Loucy (cell line): ENCODE data around the gene IL37.

Experiments used
- H2AFZ ChIP-seq: fragments of 200-600 bp; sonication (generic); 2 replicates; pipeline ENCODE4 v1.6.0; 2016; ENCODE audit warnings: antibody characterized with exemption, mild to moderate bottlenecking, low read length, moderate library complexity
- H3F3A ChIP-seq: fragments of 200-600 bp; 2 replicates; pipeline ENCODE4 v1.6.0; 2016; ENCODE audit warnings: antibody characterized with exemption, low read depth, mild to moderate bottlenecking
- H3K27me3 ChIP-seq: fragments of 200-600 bp; sonication (generic); 2 replicates; pipeline ENCODE4 v1.6.1; 2014; ENCODE audit warnings: low read length, mild to moderate bottlenecking; ENCODE audit not compliant: insufficient read depth, poor library complexity, severe bottlenecking
- H3K36me3 ChIP-seq: fragments of 200-600 bp; sonication (generic); 2 replicates; pipeline ENCODE4 v1.6.1; 2016; ENCODE audit warnings: low read length; ENCODE audit not compliant: insufficient read depth
- H3K4me1 ChIP-seq: fragments of 200-600 bp; sonication (generic); 2 replicates; pipeline ENCODE4 v1.5.1; 2014; ENCODE audit warnings: low read length, mild to moderate bottlenecking; ENCODE audit not compliant: insufficient read depth, poor library complexity, severe bottlenecking
- H3K4me2 ChIP-seq: fragments of 200-600 bp; sonication (generic); 2 replicates; pipeline ENCODE4 v1.6.0; 2014; ENCODE audit warnings: antibody characterized with exemption, low read length, low read depth, mild to moderate bottlenecking; ENCODE audit not compliant: poor library complexity, severe bottlenecking
- H3K4me3 ChIP-seq: fragments of 200-600 bp; sonication (generic); 2 replicates; pipeline ENCODE4 v1.5.1; 2014; ENCODE audit warnings: low read length, mild to moderate bottlenecking, mixed read lengths; ENCODE audit not compliant: poor library complexity, severe bottlenecking
- H3K79me2 ChIP-seq: fragments of 200-600 bp; sonication (generic); 2 replicates; pipeline ENCODE4 v1.6.1; 2014; ENCODE audit warnings: low read length; ENCODE audit not compliant: insufficient read depth
- H3K9ac ChIP-seq: fragments of 200-600 bp; sonication (generic); 2 replicates; pipeline ENCODE4 v1.6.0; 2014; ENCODE audit warnings: mild to moderate bottlenecking, low read depth, low read length, moderate library complexity; ENCODE audit not compliant: poor library complexity, severe bottlenecking
- H3K9me2 ChIP-seq: fragments of 200-600 bp; sonication (generic); replicated peaks from 2 replicates; pipeline ENCODE4 v1.6.1; 2016; ENCODE audit warnings: low read depth, low read length, mixed read lengths
- H3K9me3 ChIP-seq: fragments of 200-600 bp; sonication (generic); 2 replicates; pipeline ENCODE4 v1.6.1; 2014; ENCODE audit warnings: mild to moderate bottlenecking, antibody characterized with exemption, low read length, low read depth; ENCODE audit not compliant: insufficient read depth
- H4K20me1 ChIP-seq: fragments of 200-600 bp; sonication (generic); 2 replicates; pipeline ENCODE4 v1.6.0; 2014; ENCODE audit warnings: antibody characterized with exemption, low read length, mild to moderate bottlenecking; ENCODE audit not compliant: insufficient read depth, poor library complexity, severe bottlenecking
- CTCF ChIP-seq: fragments of 200-600 bp; sonication (generic); conservative IDR thresholded peaks from 2 replicates; pipeline ENCODE4 v1.5.1; 2014; ENCODE audit warnings: mild to moderate bottlenecking, antibody characterized with exemption, low read length
- EZH2phosphoT487 ChIP-seq: fragments of 200-600 bp; IDR thresholded peaks from 2 replicates; pipeline ENCODE4 v1.6.1; 2018; ENCODE audit warnings: antibody characterized with exemption, mild to moderate bottlenecking, moderate library complexity, borderline replicate concordance

IL37 gene

GRCh38 chr2:112881217-112881985 is 29.6 kb upstream of the IL37 start:
- Histone ChIP-seq H3K4me2 (peak overlapping the region; percentile 32), H3F3A (no peaks in the 10 kb centered on the region), H3K36me3 (no peaks in the 10 kb centered on the region), H4K20me1 (no peaks in the 10 kb centered on the region), H3K27me3 (no peaks in the 10 kb centered on the region), H3K9ac (no peak overlapping the region), H3K79me2 (no peaks in the 10 kb centered on the region), H3K4me1 (peaks cover 22% of the 10 kb centered on the region), H3K9me3 (no peaks in the 10 kb centered on the region), H3K9me2 (no peaks in the 10 kb centered on the region), H3K4me3 (no peak overlapping the region), H2AFZ (peak overlapping the region; percentile 64; the same call in 1 of the 2 replicates)
- TF ChIP-seq CTCF: no peak
- no peak for TF ChIP-seq EZH2phosphoT487

- Histone ChIP-seq H3K4me3 (no peak overlapping the region), H3K9ac (no peak overlapping the region), H3F3A (no peaks in the 10 kb centered on the region), H4K20me1 (no peaks in the 10 kb centered on the region), H3K27me3 (no peaks in the 10 kb centered on the region), H3K4me2 (no peak overlapping the region), H3K9me2 (no peaks in the 10 kb centered on the region), H3K9me3 (no peaks in the 10 kb centered on the region), H3K4me1 (peaks cover 22% of the 10 kb centered on the region), H2AFZ (no peak overlapping the region), H3K36me3 (no peaks in the 10 kb centered on the region), H3K79me2 (no peaks in the 10 kb centered on the region)
- TF ChIP-seq EZH2phosphoT487 (no peak), CTCF (no peak)
These were observed 27.3 kb upstream of the IL37 start for GRCh38 chr2:112883669-112884068.

- H3K36me3 ChIP-seq: no peaks in the 10 kb centered on the region
- no peaks in the 10 kb centered on the region for H3K79me2 ChIP-seq
- no peak overlapping the region for H3K4me3 ChIP-seq
- H2AFZ ChIP-seq: no peak overlapping the region
- no peaks in the 10 kb centered on the region for H3K27me3 ChIP-seq
- H4K20me1 ChIP-seq: no peaks in the 10 kb centered on the region
- no peak overlapping the region for H3K4me2 ChIP-seq
- no peaks in the 10 kb centered on the region for H3K9me2 ChIP-seq
- no peaks in the 10 kb centered on the region for H3F3A ChIP-seq
- TF ChIP-seq CTCF: peak; percentile 98
- no peak for TF ChIP-seq EZH2phosphoT487
- no peak overlapping the region for H3K9ac ChIP-seq
- no peaks in the 10 kb centered on the region for H3K9me3 ChIP-seq
- H3K4me1 ChIP-seq: peaks cover 18% of the 10 kb centered on the region
These were observed 26.0 kb upstream of the IL37 start for GRCh38 chr2:112884869-112885505.
